GM12892 (cell line): ENCODE data around the gene YJU2.
"Not testable (repeated sequence)": the region's sequence is repeated elsewhere in the genome, so short reads cannot be mapped to it uniquely, and the experiment has no call there.

Experiments
- DNase-seq: peaks from one replicate; pipeline ENCODE4 v3.0.0; 2011; ENCODE audit not compliant: insufficient read length
- FAIRE-seq: peaks from 2 replicates; lab custom pipeline; 2011; peaks lifted over from hg19 to GRCh38; lab: Jason Lieb, UNC
- POLR2A ChIP-seq: IDR thresholded peaks from 2 replicates; pipeline ENCODE4 v1.6.1; 2011; ENCODE audit warnings: low read depth, low read length, control low read depth
- POLR2AphosphoS5 ChIP-seq: IDR thresholded peaks from 2 replicates; pipeline ENCODE4 v1.6.1; 2011; ENCODE audit warnings: low read depth, low read length, control low read depth
- TAF1 ChIP-seq: IDR thresholded peaks from 2 replicates; pipeline ENCODE4 v1.6.1; 2011; ENCODE audit warnings: low read depth, mild to moderate bottlenecking, control low read depth, low read length, borderline replicate concordance

The YJU2 gene

GRCh38 chr19:4277191-4277696 is 30.4 kb downstream of the YJU2 start:
- DNase-seq = no peak
- no peak for FAIRE-seq
- no peak for TF ChIP-seq POLR2A
- TF ChIP-seq POLR2AphosphoS5 = no peak
- no peak for TF ChIP-seq TAF1

DNA sequence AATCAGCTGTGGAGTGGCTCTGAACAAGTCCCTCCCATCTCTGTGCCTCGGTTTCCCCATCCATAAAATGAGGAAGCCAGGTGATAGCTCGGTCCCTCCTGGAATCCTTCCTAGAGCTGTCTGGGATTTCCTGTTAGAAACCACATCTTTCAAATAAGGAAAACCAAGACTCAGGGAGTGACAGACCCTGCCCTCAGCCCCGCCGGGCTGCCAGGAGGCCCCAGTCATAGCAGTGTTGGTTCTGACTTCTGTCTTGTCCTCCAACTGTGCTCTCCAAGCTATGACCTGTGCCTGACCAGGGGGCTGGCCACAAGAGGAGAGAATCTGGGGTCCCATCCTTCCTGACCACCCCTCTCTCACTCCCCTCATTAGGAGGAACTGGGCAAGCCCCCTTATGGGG is 31.1 kb downstream of the YJU2 start:
- TF ChIP-seq POLR2AphosphoS5 = no peak
- TF ChIP-seq POLR2A = no peak
- no peak for TF ChIP-seq TAF1
- FAIRE-seq = no peak

GRCh38 chr19:4278419-4279266 is 31.8 kb downstream of the YJU2 start, which contains the start of gene SHD:
Gene SHD, plus strand, starts transcription at chr19:4279266. Its CDS starts 798 bp downstream, at chr19:4280064.
- no peak for FAIRE-seq
- DNase-seq = no peak
- TF ChIP-seq POLR2A = no peak
- no peak for TF ChIP-seq POLR2AphosphoS5
- no peak for TF ChIP-seq TAF1

More for the DNA sequence above, 31.1 kb downstream of the YJU2 start:
- no peak for DNase-seq

- DNase-seq (no peak), FAIRE-seq (no peak)
- TF ChIP-seq TAF1 (no peak), POLR2AphosphoS5 (no peak), POLR2A (no peak)
Measured at GRCh38 chr19:4279267-4279529, 32.3 kb downstream of the YJU2 start.

GRCh38 chr19:4279530-4280422 is 32.9 kb downstream of the YJU2 start:
- TF ChIP-seq POLR2AphosphoS5 (no peak), POLR2A (no peak), TAF1 (no peak)
- no peak for DNase-seq
- FAIRE-seq = no peak

GRCh38 chr19:4284176-4284958 is 37.5 kb downstream of the YJU2 start:
- FAIRE-seq (no peak), DNase-seq (no peak)

DNA sequence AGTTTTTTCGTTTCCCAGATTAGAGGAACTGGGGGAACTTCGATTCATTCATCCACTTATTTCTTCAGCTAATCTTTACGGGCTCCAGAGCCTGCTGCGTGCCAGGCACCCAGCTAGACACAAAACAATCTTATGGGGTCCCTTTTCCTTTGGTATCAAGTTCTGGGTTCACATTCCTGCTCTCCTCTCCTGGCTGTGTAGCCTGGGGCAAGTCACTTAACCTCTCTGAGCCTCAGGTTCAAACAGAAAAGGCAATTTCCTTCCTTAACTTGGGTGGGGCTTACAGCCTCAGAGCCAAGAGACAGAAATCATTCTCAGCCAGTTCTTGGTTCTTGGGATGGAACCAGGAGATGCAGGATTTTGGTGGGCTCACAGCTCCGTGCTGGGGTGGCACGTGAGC is 38.1 kb downstream of the YJU2 start:
- TF ChIP-seq POLR2A = no peak
- no peak for TF ChIP-seq POLR2AphosphoS5
- TF ChIP-seq TAF1 = no peak
- no peak for DNase-seq
- FAIRE-seq = no peak

More at GRCh38 chr19:4284176-4284958, 37.5 kb downstream of the YJU2 start:
- TF ChIP-seq TAF1 (no peak), POLR2AphosphoS5 (no peak), POLR2A (no peak)

DNA sequence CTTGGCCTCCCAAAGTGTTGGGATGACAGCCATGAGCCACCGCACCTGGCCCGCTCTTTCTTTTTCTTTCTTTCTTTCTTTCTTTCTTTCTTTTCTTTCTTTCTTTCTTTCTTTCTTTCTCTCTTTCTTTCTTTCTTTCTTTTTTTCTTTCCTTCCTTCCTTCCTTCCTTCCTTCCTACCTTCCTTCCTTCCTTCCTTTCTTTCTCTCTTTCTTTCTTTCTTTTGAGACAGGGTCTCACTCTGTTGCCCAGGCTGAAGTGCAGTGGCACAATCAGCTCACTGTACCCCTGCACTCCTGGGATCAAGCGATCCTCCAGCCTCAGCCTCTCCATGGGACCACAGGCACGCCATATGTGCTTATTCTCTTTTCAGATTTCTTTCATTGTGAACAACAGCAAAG is 39.3 kb downstream of the YJU2 start:
- FAIRE-seq, DNase-seq: not testable (repeated sequence)

DNA sequence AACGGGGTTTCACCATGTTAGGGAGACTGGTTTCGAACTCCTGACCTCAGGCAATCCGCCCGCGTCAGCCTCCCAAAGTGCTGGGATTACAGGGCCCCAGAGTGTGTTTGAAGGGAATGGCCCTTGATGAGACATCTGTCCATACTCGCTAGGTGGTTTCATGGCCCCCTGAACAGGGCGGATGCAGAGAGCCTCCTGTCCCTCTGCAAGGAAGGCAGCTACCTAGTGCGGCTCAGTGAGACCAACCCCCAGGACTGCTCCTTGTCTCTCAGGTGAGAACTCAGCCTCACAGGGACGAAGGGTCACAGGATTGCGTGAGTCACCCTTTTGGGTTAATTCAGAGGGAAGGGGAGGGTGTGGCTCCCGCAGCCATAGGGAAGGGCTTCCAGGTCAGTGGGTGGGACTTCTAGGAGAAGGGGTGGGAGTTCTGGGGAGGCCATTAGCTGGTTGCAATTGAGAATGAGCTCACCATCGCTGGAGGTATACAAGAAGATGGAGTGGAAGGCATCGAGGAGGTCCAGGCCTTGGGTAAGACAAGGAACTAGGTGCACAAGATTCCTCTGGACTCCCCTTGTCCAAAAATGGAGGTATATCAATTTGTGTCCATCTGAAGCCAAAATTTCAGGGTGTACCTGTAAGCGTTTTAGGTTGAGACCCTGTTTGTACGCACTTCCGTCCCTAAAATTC is 41.4 kb downstream of the YJU2 start:
- TF ChIP-seq POLR2A (no peak), TAF1 (no peak), POLR2AphosphoS5 (no peak)
- no peak for FAIRE-seq
- no peak for DNase-seq

DNA sequence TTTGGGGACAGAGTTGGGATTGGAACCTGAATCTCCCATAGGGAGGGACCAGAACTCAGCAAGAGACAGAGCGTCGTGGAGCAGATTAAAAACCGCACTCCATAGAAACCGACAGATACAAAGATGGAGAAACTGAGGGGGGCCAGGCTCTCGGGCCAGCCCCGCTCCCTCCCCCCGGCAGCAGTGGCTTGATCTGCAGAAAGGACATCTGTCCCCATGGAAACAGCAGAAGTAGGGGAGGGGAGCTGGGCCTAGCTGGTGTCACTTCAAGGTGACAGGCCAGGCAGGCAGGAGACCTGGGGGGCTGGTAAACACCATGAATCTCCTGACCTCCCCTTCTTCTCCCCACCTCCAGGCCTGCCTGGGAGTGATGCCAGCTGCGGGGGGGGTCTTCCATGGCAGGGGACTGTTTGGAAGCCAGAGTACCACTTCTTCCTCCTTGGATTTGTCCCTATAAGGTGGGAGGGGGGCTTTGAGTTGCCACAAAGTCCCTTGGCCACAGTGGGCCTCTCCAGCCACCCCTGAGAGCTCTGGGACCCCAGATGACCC is 44.4 kb downstream of the YJU2 start:
- no peak for FAIRE-seq
- DNase-seq = no peak
- TF ChIP-seq TAF1 = no peak
- TF ChIP-seq POLR2A = no peak
